HEK293 (cell line): ENCODE measurements around the gene THAP2.

Experiments used
- CTCF ChIA-PET: fragments of 350-600 bp; formaldehyde crosslinking; extraction: SDS; loops from one replicate; lab custom pipeline; 2021; ENCODE audit warnings: antibody characterized with exemption; lab: Yijun Ruan, JAX
- POLR2A ChIA-PET: fragments of 300-600 bp; formaldehyde crosslinking; extraction: SDS; loops from one replicate; lab custom pipeline; 2020; ENCODE audit warnings: antibody characterized with exemption, inconsistent platforms; lab: Yijun Ruan, JAX
- H3K27ac ChIP-seq: fragments of 200-500 bp; sonication (Bioruptor generic); 2 replicates; pipeline ENCODE4 v1.5.1; 2014; ENCODE audit warnings: low read depth, low read length, control low read depth, inconsistent platforms; ENCODE audit errors: extremely low read depth
- H3K36me3 ChIP-seq, 2 experiments: fragments of 200-500 bp in 1 of 2; sonication (Bioruptor generic) in 1 of 2; 1 replicate in 1 of 2; 2 replicates in 1 of 2; pipeline ENCODE4 v1.5.1; 2014 to 2017; ENCODE audit warnings: inconsistent platforms in 2 of 2, low read length in 2 of 2; ENCODE audit not compliant: control insufficient read depth in 2 of 2, insufficient read depth in 1 of 2
- H3K4me1 ChIP-seq: fragments of 200-500 bp; sonication (Bioruptor generic); 2 replicates; pipeline ENCODE4 v1.5.1; 2014; ENCODE audit warnings: mild to moderate bottlenecking, low read length, inconsistent platforms; ENCODE audit not compliant: control insufficient read depth, insufficient read depth
- H3K4me3 ChIP-seq: 2 replicates; pipeline ENCODE4 v1.5.1; 2011; ENCODE audit warnings: low read depth, mild to moderate bottlenecking, control low read depth, low read length, moderate library complexity
- H3K9me3 ChIP-seq: fragments of 200-500 bp; sonication (Bioruptor generic); 2 replicates; pipeline ENCODE4 v1.5.1; 2014; ENCODE audit warnings: low read depth, low read length, inconsistent platforms; ENCODE audit not compliant: control insufficient read depth, insufficient read depth
- REPIN1 ChIP-seq: fragments of 450-650 bp; formaldehyde crosslinking; IDR thresholded peaks from 2 replicates; pipeline ENCODE4 v1.5.1; 2017; ENCODE audit warnings: missing biosample characterization, missing genetic modification characterization, low read depth
- ZNF121 ChIP-seq: fragments of 450-650 bp; formaldehyde crosslinking; IDR thresholded peaks from 2 replicates; pipeline ENCODE4 v1.5.1; 2016; ENCODE audit warnings: missing biosample characterization, missing genetic modification characterization
- ZNF19 ChIP-seq: fragments of 450-650 bp; formaldehyde crosslinking; IDR thresholded peaks from 2 replicates; pipeline ENCODE4; 2016; ENCODE audit warnings: missing biosample characterization, missing genetic modification characterization, low read depth
- ZNF2 ChIP-seq: fragments of 450-650 bp; formaldehyde crosslinking; IDR thresholded peaks from 2 replicates; pipeline ENCODE4 v1.5.1; 2016; ENCODE audit warnings: missing biosample characterization, missing genetic modification characterization
- ZNF221 ChIP-seq: fragments of 450-650 bp; formaldehyde crosslinking; IDR thresholded peaks from 2 replicates; pipeline ENCODE4 v1.5.1; 2017; ENCODE audit warnings: missing biosample characterization, missing genetic modification characterization, borderline replicate concordance
- ZNF23 ChIP-seq: fragments of 450-650 bp; formaldehyde crosslinking; IDR thresholded peaks from 2 replicates; pipeline ENCODE4 v1.5.1; 2016; ENCODE audit warnings: missing biosample characterization, missing genetic modification characterization, borderline replicate concordance
- ZNF350 ChIP-seq: fragments of 450-650 bp; formaldehyde crosslinking; IDR thresholded peaks from 2 replicates; pipeline ENCODE4 v1.5.0; 2017; ENCODE audit warnings: missing biosample characterization, mild to moderate bottlenecking, missing genetic modification characterization
- ZNF513 ChIP-seq: fragments of 450-650 bp; IDR thresholded peaks from 2 replicates; pipeline ENCODE4 v1.5.1; 2018; ENCODE audit warnings: missing biosample characterization, missing genetic modification characterization
- ZNF585B ChIP-seq: fragments of 450-650 bp; formaldehyde crosslinking; IDR thresholded peaks from 2 replicates; pipeline ENCODE4 v1.5.1; 2016; ENCODE audit warnings: missing biosample characterization, missing genetic modification characterization
- ZNF654 ChIP-seq: fragments of 450-650 bp; formaldehyde crosslinking; IDR thresholded peaks from 2 replicates; pipeline ENCODE4 v1.5.1; 2016; ENCODE audit warnings: low read depth, missing biosample characterization, missing genetic modification characterization
- ZXDB ChIP-seq: fragments of 450-650 bp; formaldehyde crosslinking; IDR thresholded peaks from 2 replicates; pipeline ENCODE4 v1.5.1; 2016; ENCODE audit warnings: missing biosample characterization, missing genetic modification characterization
- TF ChIP-seq, protein P1 (sequence below): fragments of 450-650 bp; formaldehyde crosslinking; conservative IDR thresholded peaks from 2 replicates; pipeline ENCODE4 v1.5.1; 2016; ENCODE audit warnings: low read depth, missing biosample characterization, missing genetic modification characterization
- TF ChIP-seq, protein P2 (sequence below): fragments of 450-650 bp; formaldehyde crosslinking; IDR thresholded peaks from 2 replicates; pipeline ENCODE4 v1.5.1; 2016; ENCODE audit warnings: missing biosample characterization, missing genetic modification characterization
- TF ChIP-seq, protein P3 (sequence below): fragments of 450-650 bp; formaldehyde crosslinking; IDR thresholded peaks from 2 replicates; pipeline ENCODE4 v1.5.1; 2017; ENCODE audit warnings: missing biosample characterization, mild to moderate bottlenecking, missing genetic modification characterization, moderate library complexity

Gene THAP2

GRCh38 chr12:71627438-71628002, 36.6 kb upstream of the THAP2 start (continued):
- TF ChIP-seq ZNF221 (tag by site-specific recombination) (no peak), ZNF19 (tag by site-specific recombination) (no peak), ZNF121 (no peak), ZXDB (tag by site-specific recombination) (peak; percentile 89), REPIN1 (tag by site-specific recombination) (no peak), ZNF585B (no peak), ZNF2 (tag by site-specific recombination) (peak; percentile 46; the same call in 1 of the 2 replicates)
- TF ChIP-seq, protein P1, sequence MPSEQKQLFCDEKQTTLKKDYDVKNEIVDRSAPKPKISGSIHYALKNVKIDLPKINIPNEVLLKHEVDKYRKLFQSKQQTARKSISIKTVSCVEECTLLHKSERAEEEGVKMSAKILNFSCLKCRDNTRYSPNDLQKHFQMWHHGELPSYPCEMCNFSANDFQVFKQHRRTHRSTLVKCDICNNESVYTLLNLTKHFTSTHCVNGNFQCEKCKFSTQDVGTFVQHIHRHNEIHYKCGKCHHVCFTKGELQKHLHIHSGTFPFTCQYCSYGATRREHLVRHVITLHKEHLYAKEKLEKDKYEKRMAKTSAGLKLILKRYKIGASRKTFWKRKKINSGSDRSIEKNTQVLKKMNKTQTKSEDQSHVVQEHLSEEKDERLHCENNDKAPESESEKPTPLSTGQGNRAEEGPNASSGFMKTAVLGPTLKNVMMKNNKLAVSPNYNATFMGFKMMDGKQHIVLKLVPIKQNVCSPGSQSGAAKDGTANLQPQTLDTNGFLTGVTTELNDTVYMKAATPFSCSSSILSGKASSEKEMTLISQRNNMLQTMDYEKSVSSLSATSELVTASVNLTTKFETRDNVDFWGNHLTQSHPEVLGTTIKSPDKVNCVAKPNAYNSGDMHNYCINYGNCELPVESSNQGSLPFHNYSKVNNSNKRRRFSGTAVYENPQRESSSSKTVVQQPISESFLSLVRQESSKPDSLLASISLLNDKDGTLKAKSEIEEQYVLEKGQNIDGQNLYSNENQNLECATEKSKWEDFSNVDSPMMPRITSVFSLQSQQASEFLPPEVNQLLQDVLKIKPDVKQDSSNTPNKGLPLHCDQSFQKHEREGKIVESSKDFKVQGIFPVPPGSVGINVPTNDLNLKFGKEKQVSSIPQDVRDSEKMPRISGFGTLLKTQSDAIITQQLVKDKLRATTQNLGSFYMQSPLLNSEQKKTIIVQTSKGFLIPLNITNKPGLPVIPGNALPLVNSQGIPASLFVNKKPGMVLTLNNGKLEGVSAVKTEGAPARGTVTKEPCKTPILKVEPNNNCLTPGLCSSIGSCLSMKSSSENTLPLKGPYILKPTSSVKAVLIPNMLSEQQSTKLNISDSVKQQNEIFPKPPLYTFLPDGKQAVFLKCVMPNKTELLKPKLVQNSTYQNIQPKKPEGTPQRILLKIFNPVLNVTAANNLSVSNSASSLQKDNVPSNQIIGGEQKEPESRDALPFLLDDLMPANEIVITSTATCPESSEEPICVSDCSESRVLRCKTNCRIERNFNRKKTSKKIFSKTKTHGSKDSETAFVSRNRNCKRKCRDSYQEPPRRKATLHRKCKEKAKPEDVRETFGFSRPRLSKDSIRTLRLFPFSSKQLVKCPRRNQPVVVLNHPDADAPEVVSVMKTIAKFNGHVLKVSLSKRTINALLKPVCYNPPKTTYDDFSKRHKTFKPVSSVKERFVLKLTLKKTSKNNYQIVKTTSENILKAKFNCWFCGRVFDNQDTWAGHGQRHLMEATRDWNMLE, result no peak

GRCh38 chr12:71636704-71637115, 27.4 kb upstream of the THAP2 start:
- TF ChIP-seq ZNF23 (tag by site-specific recombination) (no peak), ZNF350 (tag by site-specific recombination) (no peak), ZNF513 (tag by site-specific recombination) (peak; percentile 69), ZNF654 (peak; percentile 81), REPIN1 (tag by site-specific recombination) (no peak)
- TF ChIP-seq, protein P2, sequence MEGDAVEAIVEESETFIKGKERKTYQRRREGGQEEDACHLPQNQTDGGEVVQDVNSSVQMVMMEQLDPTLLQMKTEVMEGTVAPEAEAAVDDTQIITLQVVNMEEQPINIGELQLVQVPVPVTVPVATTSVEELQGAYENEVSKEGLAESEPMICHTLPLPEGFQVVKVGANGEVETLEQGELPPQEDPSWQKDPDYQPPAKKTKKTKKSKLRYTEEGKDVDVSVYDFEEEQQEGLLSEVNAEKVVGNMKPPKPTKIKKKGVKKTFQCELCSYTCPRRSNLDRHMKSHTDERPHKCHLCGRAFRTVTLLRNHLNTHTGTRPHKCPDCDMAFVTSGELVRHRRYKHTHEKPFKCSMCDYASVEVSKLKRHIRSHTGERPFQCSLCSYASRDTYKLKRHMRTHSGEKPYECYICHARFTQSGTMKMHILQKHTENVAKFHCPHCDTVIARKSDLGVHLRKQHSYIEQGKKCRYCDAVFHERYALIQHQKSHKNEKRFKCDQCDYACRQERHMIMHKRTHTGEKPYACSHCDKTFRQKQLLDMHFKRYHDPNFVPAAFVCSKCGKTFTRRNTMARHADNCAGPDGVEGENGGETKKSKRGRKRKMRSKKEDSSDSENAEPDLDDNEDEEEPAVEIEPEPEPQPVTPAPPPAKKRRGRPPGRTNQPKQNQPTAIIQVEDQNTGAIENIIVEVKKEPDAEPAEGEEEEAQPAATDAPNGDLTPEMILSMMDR (tag by site-specific recombination), result 0 out of 2 replicates have a peak, but pooled peaks have one; percentile 7
- TF ChIP-seq, protein P3, sequence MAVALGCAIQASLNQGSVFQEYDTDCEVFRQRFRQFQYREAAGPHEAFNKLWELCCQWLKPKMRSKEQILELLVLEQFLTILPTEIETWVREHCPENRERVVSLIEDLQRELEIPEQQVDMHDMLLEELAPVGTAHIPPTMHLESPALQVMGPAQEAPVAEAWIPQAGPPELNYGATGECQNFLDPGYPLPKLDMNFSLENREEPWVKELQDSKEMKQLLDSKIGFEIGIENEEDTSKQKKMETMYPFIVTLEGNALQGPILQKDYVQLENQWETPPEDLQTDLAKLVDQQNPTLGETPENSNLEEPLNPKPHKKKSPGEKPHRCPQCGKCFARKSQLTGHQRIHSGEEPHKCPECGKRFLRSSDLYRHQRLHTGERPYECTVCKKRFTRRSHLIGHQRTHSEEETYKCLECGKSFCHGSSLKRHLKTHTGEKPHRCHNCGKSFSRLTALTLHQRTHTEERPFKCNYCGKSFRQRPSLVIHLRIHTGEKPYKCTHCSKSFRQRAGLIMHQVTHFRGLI (tag by site-specific recombination), result no peak
- Histone ChIP-seq H3K4me1 (no peaks in the 10 kb centered on the region), H3K4me3 (no peak overlapping the region), H3K36me3 (peaks cover 60 to 82% of the 10 kb centered on the region in 2 experiments), H3K27ac (no peak overlapping the region), H3K9me3 (no peaks in the 10 kb centered on the region)
- ChIA-PET CTCF (interaction anchor here (0.6 to 3.9 kb wide), 40 partner anchors 9 to 703 kb away, joined by 3 to 63 read pairs (median 4); partner anchors contain the start of gene ZFC3H1), POLR2A (interaction anchor here (1.0 kb wide), 1 partner anchor 110 kb away, joined by 4 read pairs; no protein-coding TSS in a partner anchor)
